Natural killer cell (primary cell): Measurements from ENCODE around the gene FARS2. TPM values are rescaled to one million over a fixed set of nuclear protein-coding genes. Genes with fewer than 3 reads are reported as not detected.
A peak's percentile ranks its signal among the peaks of the same experiment; 100 is the strongest.

Source experiments
- ATAC-seq, 3 donors: fragments of 150-1000 bp in 2 of 3; fragments of 200-7000 bp in 1 of 3; cut with Tn5 transposase; 1 replicate in 1 of 3; 2 replicates in 2 of 3; pipeline ENCODE4 v1.10.0; 2021; ENCODE audit warnings: mild to moderate bottlenecking in 2 of 3, moderate library complexity in 2 of 3
- DNase-seq, 2 donors: peaks; one replicate each; pipeline versions ENCODE4 v3.0.0 to v3.0.0-alpha.2; 2013 to 2021; ENCODE audit warnings: mixed read lengths in 1 of 2
- H3K27ac ChIP-seq: one replicate; pipeline ENCODE4 v1.5.1; 2013; ENCODE audit warnings: mild to moderate bottlenecking, low read length
- H3K27me3 ChIP-seq: one replicate; pipeline ENCODE4 v1.6.1; 2013; ENCODE audit warnings: low read length; ENCODE audit not compliant: control insufficient read depth, insufficient read depth
- H3K36me3 ChIP-seq: one replicate; pipeline ENCODE4 v1.6.1; 2013; ENCODE audit warnings: low read length; ENCODE audit not compliant: control insufficient read depth, insufficient read depth
- H3K4me1 ChIP-seq: one replicate; pipeline ENCODE4 v1.6.1; 2013; ENCODE audit warnings: low read length; ENCODE audit not compliant: control insufficient read depth, insufficient read depth
- H3K4me3 ChIP-seq: one replicate; pipeline ENCODE4 v1.5.1; 2013; ENCODE audit warnings: low read length
- H3K9me3 ChIP-seq: one replicate; pipeline ENCODE4 v1.6.1; 2013; ENCODE audit warnings: low read length; ENCODE audit not compliant: control insufficient read depth, insufficient read depth
- H3K27ac Mint-ChIP-seq, 2 donors: one replicate each; pipeline ENCODE4 v1.8.0; 2022; ENCODE audit warnings: mild to moderate bottlenecking in 2 of 2, mixed read lengths in 2 of 2, moderate library complexity in 1 of 2
- H3K27me3 Mint-ChIP-seq, 2 donors: one replicate each; pipeline ENCODE4 v1.8.0; 2022; ENCODE audit warnings: low read depth in 2 of 2, mixed read lengths in 2 of 2
- H3K36me3 Mint-ChIP-seq: one replicate; pipeline ENCODE4 v1.8.0; 2022; ENCODE audit warnings: mixed read lengths
- H3K4me1 Mint-ChIP-seq, 2 donors: one replicate each; pipeline ENCODE4 v1.8.0; 2022; ENCODE audit warnings: mixed read lengths in 2 of 2
- H3K4me3 Mint-ChIP-seq: one replicate; pipeline ENCODE4 v1.8.0; 2022; ENCODE audit warnings: mild to moderate bottlenecking, moderate library complexity, mixed read lengths
- H3K9me3 Mint-ChIP-seq, 2 donors: one replicate each; pipeline ENCODE4 v1.8.0; 2022; ENCODE audit warnings: mixed read lengths in 2 of 2
- WGBS: methylation state at CpG from one replicate; pipeline ENCODE4 v1.1.7; 2013; ENCODE audit warnings: missing lambda C conversion rate; ENCODE audit not compliant: insufficient coverage; 5-methylcytosine and 5-hydroxymethylcytosine counted together
- intact Hi-C: fragments of 100-400 bp; cut with micrococcal nuclease; formaldehyde crosslinking; loops from one replicate; pipeline ENCODE4 v1.14.2; 2022
- total RNA-seq, 4 donors: library from RNA; stranded (reverse); fragments of 120-200 nt in 1 of 4; gene quantifications; one replicate each; pipeline versions ENCODE4 v1.2.3 to v1.2.4, GENCODE V29; 2013 to 2022
- TF ChIP-seq, protein P1 (sequence below): fragments of 200-600 bp; IDR thresholded peaks from one replicate; pipeline ENCODE4 v1.8.0; 2022; ENCODE audit warnings: antibody characterized with exemption

Gene FARS2
- total RNA-seq, 3 donors from 2014 or later (not counting 1 experiment from before 2014, with no cell fraction given): 15.3 to 24.8 (median 22.7) TPM

DNA sequence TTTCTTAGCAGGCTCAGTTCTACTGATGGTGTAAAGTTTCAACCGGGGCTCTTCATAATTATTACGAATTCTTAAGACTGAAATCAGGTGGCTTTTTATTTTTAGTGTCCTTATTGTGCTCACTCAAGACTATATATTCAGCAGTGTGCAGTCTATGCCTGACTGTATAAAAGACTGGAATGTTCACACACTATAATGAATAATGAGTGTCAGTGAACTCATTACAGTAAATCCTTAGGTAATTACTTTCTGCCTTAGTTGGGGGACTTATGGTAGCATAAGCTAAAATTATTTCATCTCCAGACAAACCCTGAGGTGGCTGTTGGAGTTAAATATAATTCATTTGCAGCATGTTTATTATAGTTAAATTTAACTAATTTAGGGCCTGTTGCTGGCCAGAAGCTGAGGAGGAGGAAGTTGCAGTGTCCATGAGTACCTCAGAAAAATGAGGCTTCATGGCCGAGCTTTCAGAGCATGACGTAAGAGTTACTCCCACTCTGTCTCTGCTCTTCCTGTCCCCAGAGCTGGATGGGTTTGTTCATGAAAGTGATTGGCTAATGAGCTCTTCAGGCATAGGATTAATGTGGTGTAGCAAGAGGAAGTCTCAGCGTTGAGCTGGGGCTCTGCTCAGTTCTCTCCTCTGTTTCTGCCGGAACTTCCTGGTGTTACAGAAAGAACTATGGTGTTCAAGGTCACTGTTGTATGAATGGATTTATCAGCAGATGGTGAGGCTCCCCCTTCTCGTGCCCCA is 409.7 kb downstream of the FARS2 start:
- Mint-ChIP-seq H3K9me3 (no peaks in the 10 kb centered on the region), H3K4me1 (peaks cover 35 to 39% of the 10 kb centered on the region in 2 donors), H3K27ac (peak overlapping the region; percentile 49 to 79), H3K4me3 (peak overlapping the region; percentile 47), H3K36me3 (no peaks in the 10 kb centered on the region), H3K27me3 (no peaks in the 10 kb centered on the region)
- Histone ChIP-seq H3K36me3 (no peaks in the 10 kb centered on the region), H3K27ac (no peak overlapping the region), H3K4me3 (no peak overlapping the region), H3K9me3 (no peaks in the 10 kb centered on the region), H3K4me1 (peaks cover 25% of the 10 kb centered on the region), H3K27me3 (no peaks in the 10 kb centered on the region)
- ATAC-seq (peak; percentile 39 to 65 (median 59)), DNase-seq (peak in 1 of 2 donors; percentile 51)
- TF ChIP-seq, protein P1, sequence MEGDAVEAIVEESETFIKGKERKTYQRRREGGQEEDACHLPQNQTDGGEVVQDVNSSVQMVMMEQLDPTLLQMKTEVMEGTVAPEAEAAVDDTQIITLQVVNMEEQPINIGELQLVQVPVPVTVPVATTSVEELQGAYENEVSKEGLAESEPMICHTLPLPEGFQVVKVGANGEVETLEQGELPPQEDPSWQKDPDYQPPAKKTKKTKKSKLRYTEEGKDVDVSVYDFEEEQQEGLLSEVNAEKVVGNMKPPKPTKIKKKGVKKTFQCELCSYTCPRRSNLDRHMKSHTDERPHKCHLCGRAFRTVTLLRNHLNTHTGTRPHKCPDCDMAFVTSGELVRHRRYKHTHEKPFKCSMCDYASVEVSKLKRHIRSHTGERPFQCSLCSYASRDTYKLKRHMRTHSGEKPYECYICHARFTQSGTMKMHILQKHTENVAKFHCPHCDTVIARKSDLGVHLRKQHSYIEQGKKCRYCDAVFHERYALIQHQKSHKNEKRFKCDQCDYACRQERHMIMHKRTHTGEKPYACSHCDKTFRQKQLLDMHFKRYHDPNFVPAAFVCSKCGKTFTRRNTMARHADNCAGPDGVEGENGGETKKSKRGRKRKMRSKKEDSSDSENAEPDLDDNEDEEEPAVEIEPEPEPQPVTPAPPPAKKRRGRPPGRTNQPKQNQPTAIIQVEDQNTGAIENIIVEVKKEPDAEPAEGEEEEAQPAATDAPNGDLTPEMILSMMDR: no peak
- 57% methylated on average over 7 of the region's 7 CpGs for WGBS
- intact Hi-C loops: loop anchor here (2.0 kb wide), 1 partner anchor 200 kb away; no protein-coding TSS in a partner anchor

DNA sequence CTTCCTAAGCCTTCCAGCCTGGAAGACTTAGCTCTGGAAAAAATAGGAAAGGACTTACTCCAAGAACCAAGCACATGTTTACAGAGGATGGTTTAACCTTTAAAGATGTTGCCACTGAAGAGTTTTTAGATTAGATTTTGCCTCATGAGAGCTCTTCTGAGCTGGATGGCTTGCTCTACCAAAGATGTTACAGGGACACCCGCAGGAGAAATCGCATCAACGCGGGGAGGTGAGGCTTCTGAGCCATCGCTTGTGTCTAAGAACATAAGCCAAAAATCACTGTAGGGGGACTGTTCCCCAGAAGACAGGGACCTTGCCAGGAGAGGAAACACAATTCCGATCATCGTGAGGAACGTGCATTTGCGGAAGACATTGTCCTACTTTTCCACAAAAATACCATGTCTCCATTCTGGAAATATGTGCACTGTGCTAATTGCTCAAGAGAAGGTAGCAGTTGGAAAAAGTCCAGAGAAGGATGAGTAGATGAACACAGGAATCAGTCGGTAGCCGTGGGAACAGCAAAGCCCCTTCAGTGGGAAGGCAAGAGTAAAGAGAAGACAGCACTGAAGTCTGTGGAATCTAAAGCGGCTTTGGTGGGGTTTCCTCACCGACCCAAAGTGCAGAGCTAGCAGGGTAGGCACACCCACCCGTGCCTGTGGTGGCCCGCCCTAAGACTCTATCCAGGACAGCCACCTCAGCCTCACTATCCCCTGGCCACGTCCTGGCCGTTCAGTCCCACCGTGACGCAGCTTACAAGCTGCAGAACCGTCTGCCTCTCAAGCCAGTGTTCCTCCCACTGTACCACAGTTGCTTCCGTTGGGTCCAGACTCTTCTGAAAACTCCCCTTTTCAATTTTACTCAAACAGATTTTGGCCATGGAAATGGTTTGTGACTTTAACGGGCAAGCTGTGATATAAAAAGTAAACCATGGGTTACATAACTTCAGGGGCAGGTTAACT is 410.6 kb downstream of the FARS2 start:
- Mint-ChIP-seq H3K27ac (peak overlapping the region; percentile 49 to 79), H3K9me3 (no peaks in the 10 kb centered on the region), H3K4me3 (peak overlapping the region; percentile 47), H3K27me3 (no peaks in the 10 kb centered on the region), H3K36me3 (no peaks in the 10 kb centered on the region), H3K4me1 (peaks cover 33 to 35% of the 10 kb centered on the region in 2 donors)
- TF ChIP-seq, protein P1: no peak
- Histone ChIP-seq H3K9me3 (no peaks in the 10 kb centered on the region), H3K27me3 (no peaks in the 10 kb centered on the region), H3K4me3 (no peak overlapping the region), H3K27ac (no peak overlapping the region), H3K4me1 (peaks cover 24% of the 10 kb centered on the region), H3K36me3 (no peaks in the 10 kb centered on the region)
- no peak for DNase-seq
- 84% methylated on average over 22 of the region's 22 CpGs for WGBS
- ATAC-seq: peak in 2 of 3 donors; percentile 53 to 54
- intact Hi-C loops: loop anchor here (2.0 kb wide), 1 partner anchor 201 kb away; no protein-coding TSS in a partner anchor

DNA sequence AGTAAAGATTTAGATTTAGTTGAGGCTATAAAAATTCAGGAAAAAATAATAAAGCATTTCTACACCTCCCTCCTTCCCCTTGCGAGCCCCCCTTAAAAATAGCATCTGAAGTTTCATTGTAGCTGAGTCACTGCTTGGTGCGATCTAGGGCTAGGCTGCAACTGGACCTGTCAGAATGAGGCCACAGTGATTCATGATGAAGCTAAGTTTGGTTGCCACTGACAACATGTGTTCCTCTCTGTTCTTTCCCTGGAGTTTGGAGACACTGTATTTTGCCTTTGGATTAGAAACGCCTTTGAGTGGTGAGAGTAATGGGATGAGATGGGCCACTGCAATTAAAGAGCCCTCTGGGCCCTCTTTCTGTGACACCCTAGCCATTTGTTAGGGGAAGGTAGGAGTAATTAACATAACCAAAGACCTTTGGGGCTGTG is 411.3 kb downstream of the FARS2 start:
- WGBS: 71% methylated on average over 3 of the region's 3 CpGs
- peak in 1 of 3 donors; percentile 58 for ATAC-seq

More for the DNA sequence above, 411.3 kb downstream of the FARS2 start:
- Histone ChIP-seq H3K4me3 (no peak overlapping the region), H3K4me1 (peaks cover 17% of the 10 kb centered on the region), H3K9me3 (no peaks in the 10 kb centered on the region), H3K36me3 (no peaks in the 10 kb centered on the region), H3K27me3 (no peaks in the 10 kb centered on the region), H3K27ac (no peak overlapping the region)
- Mint-ChIP-seq H3K4me3 (no peak overlapping the region), H3K36me3 (no peaks in the 10 kb centered on the region), H3K4me1 (peaks cover 30 to 32% of the 10 kb centered on the region in 2 donors), H3K27me3 (no peaks in the 10 kb centered on the region), H3K9me3 (no peaks in the 10 kb centered on the region), H3K27ac (peak overlapping the region in 1 of 2 donors; percentile 79)
- TF ChIP-seq, protein P1: no peak
- intact Hi-C loops: no loop called here
- no peak for DNase-seq
